ENCODE data around the gene KARS1.

GRCh38 chr16:75647492-75648264 lies at the start of gene KARS1, which contains the start of gene TERF2IP:
- TF ChIP-seq CTCF (conservative IDR thresholded peaks at IDR 0.05; ENCODE audit: low read depth, low read length) (no peak), EZH2 (IDR thresholded peaks at IDR 0.05; ENCODE audit: borderline replicate concordance, low read depth, low read length, poor library complexity, severe bottlenecking) (no peak)

Measured in A673 (cell line).